ENCODE results near the gene SORCS3. TPM values are rescaled to one million over a fixed set of nuclear protein-coding genes. Genes with fewer than 3 reads are reported as not detected.

The SORCS3 gene
- total RNA-seq, 1 experiment from 2014 or later = 0.04 TPM

- Histone ChIP-seq H3K79me2 (ENCODE audit: insufficient read depth, low read length) (no peaks in the 10 kb centered on the region), H3K27me3 (ENCODE audit: insufficient read depth, low read length) (no peaks in the 10 kb centered on the region), H4K91ac (ENCODE audit: insufficient read length, low read depth, low read length) (no peak overlapping the region), H2BK20ac (ENCODE audit: low read depth, low read length, poor library complexity, severe bottlenecking) (no peak overlapping the region), H3K9me3 (ENCODE audit: control insufficient read depth, low read depth, low read length) (no peaks in the 10 kb centered on the region), H3K14ac (ENCODE audit: insufficient read depth, low read length) (no peak overlapping the region), H2BK12ac (ENCODE audit: insufficient read length, low read depth, low read length) (no peak overlapping the region), H2BK120ac (ENCODE audit: low read depth, low read length, poor library complexity, severe bottlenecking) (no peak overlapping the region), H3K4ac (ENCODE audit: low read depth, low read length) (no peak overlapping the region), H3K23me2 (ENCODE audit: insufficient read length, low read depth, low read length, poor library complexity, severe bottlenecking) (no peaks in the 10 kb centered on the region), H3K27ac (ENCODE audit: insufficient read length, low read depth, low read length) (no peak overlapping the region), H3K4me1 (ENCODE audit: insufficient read depth, low read length) (no peaks in the 10 kb centered on the region), H3K9ac (ENCODE audit: extremely low read depth, insufficient read length, low read length) (no peak overlapping the region), H4K20me1 (ENCODE audit: control insufficient read depth, insufficient read depth, insufficient read length) (no peaks in the 10 kb centered on the region), H2BK15ac (ENCODE audit: low read depth, low read length) (no peak overlapping the region), H4K5ac (ENCODE audit: insufficient read length, low read depth, low read length) (no peak overlapping the region), H3K4me2 (ENCODE audit: insufficient read depth, insufficient read length, low read length) (no peak overlapping the region), H2BK5ac (ENCODE audit: insufficient read length, low read length) (no peak overlapping the region), H3K56ac (ENCODE audit: insufficient read length, low read depth, low read length) (no peak overlapping the region), H2AFZ (ENCODE audit: low read length) (no peak overlapping the region), H3K79me1 (ENCODE audit: insufficient read depth, low read depth, low read length, poor library complexity, severe bottlenecking) (no peaks in the 10 kb centered on the region), H4K8ac (replicated peaks; ENCODE audit: insufficient read length, low read depth, low read length) (no peak overlapping the region), H3K18ac (ENCODE audit: insufficient read length, low read depth, low read length) (no peak overlapping the region), H2AK5ac (ENCODE audit: insufficient read length, low read length) (no peak overlapping the region), H3T11ph (ENCODE audit: low read length) (no peak overlapping the region), H3K23ac (ENCODE audit: insufficient read length, low read depth, low read length) (no peak overlapping the region)
- no peak for DNase-seq
- Mint-ChIP-seq H3K9me3 (no peaks in the 10 kb centered on the region), H3K27me3 (ENCODE audit: low read depth) (no peaks in the 10 kb centered on the region), H3K4me3 (no peak overlapping the region), H3K27ac (no peak overlapping the region), H3K36me3 (ENCODE audit: insufficient read depth in 1 of 3, low read depth in 3 of 3) (no peaks in the 10 kb centered on the region), H3K4me1 (peaks cover 0 to 4% of the 10 kb centered on the region in 2 experiments; a peak in 1 of 4 replicates)
- no peak for TF ChIP-seq CTCF (conservative IDR thresholded peaks at IDR 0.05)
Observed at GRCh38 chr10:105279101-105279500, 638.0 kb downstream of the SORCS3 start.

Data from H9 (cell line).